ENCODE data around the gene MAPKAPK2.
A peak's percentile ranks its signal among the peaks of the same experiment; 100 is the strongest.

MAPKAPK2 gene

GRCh38 chr1:206686478-206687249 lies 2.0 kb downstream of the MAPKAPK2 start:
- no peak overlapping the region for H3K18ac ChIP-seq (ENCODE audit: low read length)
- WGBS, 2 donors (ENCODE audit: extremely low coverage in 2 of 2, insufficient read length in 2 of 2, insufficient replicate concordance in 1 of 2), result no CpG with 5 or more reads among the region's 8 CpGs
- H3K4me2 ChIP-seq (ENCODE audit: insufficient read depth, low read length, poor library complexity, severe bottlenecking), result peak overlapping the region; percentile 72
- H2BK120ac ChIP-seq (ENCODE audit: low read depth, low read length), result no peak overlapping the region
- peak overlapping the region; percentile 74 for H2AFZ ChIP-seq (ENCODE audit: low read length)
- no peak overlapping the region for H3K23ac ChIP-seq (ENCODE audit: low read depth, low read length, poor library complexity)
- DNase-seq (ENCODE audit: low spot score), result no peak
- H4K8ac ChIP-seq (ENCODE audit: low read depth, low read length), result no peak overlapping the region
- H3K4me3 ChIP-seq (ENCODE audit: low read length in 2 of 2), result peak overlapping the region; percentile 63 to 94
- no peaks in the 10 kb centered on the region for H3K9me3 ChIP-seq (replicated peaks in 1 of 2; ENCODE audit: control insufficient read depth in 2 of 2, insufficient read depth in 1 of 2, low read depth in 1 of 2, low read length in 2 of 2)
- no peak overlapping the region for H2BK5ac ChIP-seq (ENCODE audit: low read length)
- no peak overlapping the region for H2BK12ac ChIP-seq (ENCODE audit: low read length)
- no peak overlapping the region for H3K27ac ChIP-seq (replicated peaks; ENCODE audit: low read length)
- H3K14ac ChIP-seq (ENCODE audit: low read length), result no peak overlapping the region
- H2BK15ac ChIP-seq (ENCODE audit: low read length), result no peak overlapping the region
- no peak overlapping the region for H2AK5ac ChIP-seq (ENCODE audit: low read depth, low read length)
- no peak overlapping the region for H3K9ac ChIP-seq (ENCODE audit: low read depth, low read length, poor library complexity)
- H3K36me3 ChIP-seq (replicated peaks in 1 of 2; ENCODE audit: control insufficient read depth in 2 of 2, insufficient read depth in 2 of 2, low read length in 2 of 2), result peaks cover 0 to 2% of the 10 kb centered on the region in 2 donors
- no peak overlapping the region for H4K91ac ChIP-seq (ENCODE audit: low read depth, low read length, poor library complexity)
- peaks cover 29 to 35% of the 10 kb centered on the region in 2 donors for H3K4me1 ChIP-seq (ENCODE audit: control insufficient read depth in 2 of 2, insufficient read depth in 1 of 2, low read depth in 1 of 2, low read length in 2 of 2)
- H3K27me3 ChIP-seq (ENCODE audit: control insufficient read depth in 3 of 3, insufficient read depth in 3 of 3, low read depth in 1 of 3, low read length in 3 of 3), result peaks cover 0 to 23% (median 11%) of the 10 kb centered on the region in 3 experiments
- no peak overlapping the region for H3K4ac ChIP-seq (ENCODE audit: low read length)
- H3K79me1 ChIP-seq (ENCODE audit: low read depth, low read length), result peaks cover 6% of the 10 kb centered on the region

GRCh38 chr1:206687251-206687914 lies 2.7 kb downstream of the MAPKAPK2 start:
- H3K18ac ChIP-seq (ENCODE audit: low read length), result no peak overlapping the region
- peaks cover 6% of the 10 kb centered on the region for H3K79me1 ChIP-seq (ENCODE audit: low read depth, low read length)
- no peak overlapping the region for H2BK5ac ChIP-seq (ENCODE audit: low read length)
- H2AFZ ChIP-seq (ENCODE audit: low read length), result no peak overlapping the region
- H2BK12ac ChIP-seq (ENCODE audit: low read length), result no peak overlapping the region
- no peak overlapping the region for H2BK15ac ChIP-seq (ENCODE audit: low read length)
- no peak overlapping the region for H3K27ac ChIP-seq (replicated peaks; ENCODE audit: low read length)
- peaks cover 31 to 41% of the 10 kb centered on the region in 2 donors for H3K4me1 ChIP-seq (ENCODE audit: control insufficient read depth in 2 of 2, insufficient read depth in 1 of 2, low read depth in 1 of 2, low read length in 2 of 2)
- H3K36me3 ChIP-seq (replicated peaks in 1 of 2; ENCODE audit: control insufficient read depth in 2 of 2, insufficient read depth in 2 of 2, low read length in 2 of 2), result peaks cover 0 to 2% of the 10 kb centered on the region in 2 donors
- no peak overlapping the region for H3K23ac ChIP-seq (ENCODE audit: low read depth, low read length, poor library complexity)
- H3K4me3 ChIP-seq (ENCODE audit: low read length in 2 of 2), result no peak overlapping the region
- H3K9me3 ChIP-seq (replicated peaks in 1 of 2; ENCODE audit: control insufficient read depth in 2 of 2, insufficient read depth in 1 of 2, low read depth in 1 of 2, low read length in 2 of 2), result no peaks in the 10 kb centered on the region
- no peak overlapping the region for H3K4ac ChIP-seq (ENCODE audit: low read length)
- no peak overlapping the region for H4K91ac ChIP-seq (ENCODE audit: low read depth, low read length, poor library complexity)
- DNase-seq (ENCODE audit: low spot score), result no peak
- no peak overlapping the region for H3K9ac ChIP-seq (ENCODE audit: low read depth, low read length, poor library complexity)
- no peak overlapping the region for H2AK5ac ChIP-seq (ENCODE audit: low read depth, low read length)
- H4K8ac ChIP-seq (ENCODE audit: low read depth, low read length), result no peak overlapping the region
- H3K4me2 ChIP-seq (ENCODE audit: insufficient read depth, low read length, poor library complexity, severe bottlenecking), result no peak overlapping the region
- WGBS, 2 donors (ENCODE audit: extremely low coverage in 2 of 2, insufficient read length in 2 of 2, insufficient replicate concordance in 1 of 2), result no CpG with 5 or more reads among the region's 7 CpGs
- peaks cover 0 to 19% (median 11%) of the 10 kb centered on the region in 3 experiments for H3K27me3 ChIP-seq (ENCODE audit: control insufficient read depth in 3 of 3, insufficient read depth in 3 of 3, low read depth in 1 of 3, low read length in 3 of 3)
- H2BK120ac ChIP-seq (ENCODE audit: low read depth, low read length), result no peak overlapping the region
- no peak overlapping the region for H3K14ac ChIP-seq (ENCODE audit: low read length)

GRCh38 chr1:206687915-206688442 lies 3.3 kb downstream of the MAPKAPK2 start:
- H3K4me1 ChIP-seq (ENCODE audit: control insufficient read depth in 2 of 2, insufficient read depth in 1 of 2, low read depth in 1 of 2, low read length in 2 of 2), result peaks cover 34 to 41% of the 10 kb centered on the region in 2 donors
- DNase-seq (ENCODE audit: low spot score), result no peak
- WGBS, 2 donors (ENCODE audit: extremely low coverage in 2 of 2, insufficient read length in 2 of 2, insufficient replicate concordance in 1 of 2), result no CpG with 5 or more reads among the region's 2 CpGs

GRCh38 chr1:206690516-206690915 lies 5.8 kb downstream of the MAPKAPK2 start:
- H3K9ac ChIP-seq (ENCODE audit: low read depth, low read length, poor library complexity), result no peak overlapping the region
- H3K4me2 ChIP-seq (ENCODE audit: insufficient read depth, low read length, poor library complexity, severe bottlenecking), result no peak overlapping the region
- no peak overlapping the region for H2BK120ac ChIP-seq (ENCODE audit: low read depth, low read length)
- no CpG with 5 or more reads among the region's 2 CpGs for WGBS, 2 donors (ENCODE audit: extremely low coverage in 2 of 2, insufficient read length in 2 of 2, insufficient replicate concordance in 1 of 2)
- H3K27me3 ChIP-seq (ENCODE audit: control insufficient read depth in 3 of 3, insufficient read depth in 3 of 3, low read depth in 1 of 3, low read length in 3 of 3), result peaks cover 0 to 2% (median 0%) of the 10 kb centered on the region in 3 experiments
- peaks cover 45 to 49% of the 10 kb centered on the region in 2 donors for H3K4me1 ChIP-seq (ENCODE audit: control insufficient read depth in 2 of 2, insufficient read depth in 1 of 2, low read depth in 1 of 2, low read length in 2 of 2)
- H3K4ac ChIP-seq (ENCODE audit: low read length), result no peak overlapping the region
- no peak overlapping the region for H4K8ac ChIP-seq (ENCODE audit: low read depth, low read length)
- no peak overlapping the region for H3K23ac ChIP-seq (ENCODE audit: low read depth, low read length, poor library complexity)
- no peak overlapping the region for H3K27ac ChIP-seq (replicated peaks; ENCODE audit: low read length)
- H3K18ac ChIP-seq (ENCODE audit: low read length), result no peak overlapping the region
- no peak for DNase-seq (ENCODE audit: low spot score)
- peaks cover 2 to 9% of the 10 kb centered on the region in 2 donors for H3K36me3 ChIP-seq (replicated peaks in 1 of 2; ENCODE audit: control insufficient read depth in 2 of 2, insufficient read depth in 2 of 2, low read length in 2 of 2)
- H2AK5ac ChIP-seq (ENCODE audit: low read depth, low read length), result no peak overlapping the region
- no peak overlapping the region for H3K4me3 ChIP-seq (ENCODE audit: low read length in 2 of 2)
- H2BK15ac ChIP-seq (ENCODE audit: low read length), result no peak overlapping the region
- no peak overlapping the region for H2AFZ ChIP-seq (ENCODE audit: low read length)
- no peak overlapping the region for H4K91ac ChIP-seq (ENCODE audit: low read depth, low read length, poor library complexity)
- H2BK12ac ChIP-seq (ENCODE audit: low read length), result no peak overlapping the region
- no peaks in the 10 kb centered on the region for H3K9me3 ChIP-seq (replicated peaks in 1 of 2; ENCODE audit: control insufficient read depth in 2 of 2, insufficient read depth in 1 of 2, low read depth in 1 of 2, low read length in 2 of 2)
- H3K79me1 ChIP-seq (ENCODE audit: low read depth, low read length), result peaks cover 7% of the 10 kb centered on the region
- no peak overlapping the region for H3K14ac ChIP-seq (ENCODE audit: low read length)
- no peak overlapping the region for H2BK5ac ChIP-seq (ENCODE audit: low read length)

More at GRCh38 chr1:206687915-206688442, 3.3 kb downstream of the MAPKAPK2 start:
- no peak overlapping the region for H3K4me2 ChIP-seq (ENCODE audit: insufficient read depth, low read length, poor library complexity, severe bottlenecking)
- H2BK120ac ChIP-seq (ENCODE audit: low read depth, low read length), result no peak overlapping the region
- H4K91ac ChIP-seq (ENCODE audit: low read depth, low read length, poor library complexity), result no peak overlapping the region
- peaks cover 0 to 13% (median 11%) of the 10 kb centered on the region in 3 experiments for H3K27me3 ChIP-seq (ENCODE audit: control insufficient read depth in 3 of 3, insufficient read depth in 3 of 3, low read depth in 1 of 3, low read length in 3 of 3)
- peak overlapping the region; percentile 53 for H2AK5ac ChIP-seq (ENCODE audit: low read depth, low read length)
- peaks cover 0 to 2% of the 10 kb centered on the region in 2 donors for H3K36me3 ChIP-seq (replicated peaks in 1 of 2; ENCODE audit: control insufficient read depth in 2 of 2, insufficient read depth in 2 of 2, low read length in 2 of 2)
- H3K9ac ChIP-seq (ENCODE audit: low read depth, low read length, poor library complexity), result no peak overlapping the region
- H2BK12ac ChIP-seq (ENCODE audit: low read length), result no peak overlapping the region
- no peak overlapping the region for H2AFZ ChIP-seq (ENCODE audit: low read length)
- H3K4me3 ChIP-seq (ENCODE audit: low read length in 2 of 2), result no peak overlapping the region
- H3K27ac ChIP-seq (replicated peaks; ENCODE audit: low read length), result no peak overlapping the region
- no peaks in the 10 kb centered on the region for H3K9me3 ChIP-seq (replicated peaks in 1 of 2; ENCODE audit: control insufficient read depth in 2 of 2, insufficient read depth in 1 of 2, low read depth in 1 of 2, low read length in 2 of 2)
- no peak overlapping the region for H4K8ac ChIP-seq (ENCODE audit: low read depth, low read length)
- no peak overlapping the region for H3K4ac ChIP-seq (ENCODE audit: low read length)
- H3K14ac ChIP-seq (ENCODE audit: low read length), result no peak overlapping the region
- no peak overlapping the region for H3K18ac ChIP-seq (ENCODE audit: low read length)
- H2BK15ac ChIP-seq (ENCODE audit: low read length), result no peak overlapping the region
- no peak overlapping the region for H2BK5ac ChIP-seq (ENCODE audit: low read length)
- H3K23ac ChIP-seq (ENCODE audit: low read depth, low read length, poor library complexity), result no peak overlapping the region
- H3K79me1 ChIP-seq (ENCODE audit: low read depth, low read length), result peaks cover 7% of the 10 kb centered on the region

All from neuronal stem cell (in vitro differentiated cells).